Measurements from ENCODE around the gene RNASE11.
A peak's percentile ranks its signal among the peaks of the same experiment; 100 is the strongest.
"Not testable (repeated sequence)": the region's sequence is repeated elsewhere in the genome, so short reads cannot be mapped to it uniquely, and the experiment has no call there.

Gene RNASE11

DNA sequence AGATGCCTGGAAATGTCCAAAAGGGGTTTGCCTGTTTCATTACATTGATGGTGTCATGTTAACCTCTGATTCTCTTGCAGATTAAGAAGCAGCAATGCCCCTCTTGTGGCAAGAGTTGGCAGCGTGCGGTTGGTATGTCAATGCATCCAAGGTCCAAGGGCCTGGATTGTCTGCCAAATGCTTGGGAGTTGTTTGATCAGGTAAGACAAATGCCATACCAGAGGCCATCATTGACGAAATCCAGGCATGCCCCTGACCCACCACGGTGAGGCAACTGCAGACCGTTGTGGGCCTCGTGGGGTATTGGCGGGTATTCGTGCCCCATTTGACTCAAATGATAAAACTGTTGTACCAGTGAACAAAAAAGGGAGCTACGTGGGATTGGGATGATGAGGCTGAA is 14.8 kb upstream of the RNASE11 start:
- H4K8ac ChIP-seq (ENCODE audit: low read depth, low read length): no peak overlapping the region
- H3K4me3 ChIP-seq (ENCODE audit: low read depth, low read length): no peak overlapping the region

DNA sequence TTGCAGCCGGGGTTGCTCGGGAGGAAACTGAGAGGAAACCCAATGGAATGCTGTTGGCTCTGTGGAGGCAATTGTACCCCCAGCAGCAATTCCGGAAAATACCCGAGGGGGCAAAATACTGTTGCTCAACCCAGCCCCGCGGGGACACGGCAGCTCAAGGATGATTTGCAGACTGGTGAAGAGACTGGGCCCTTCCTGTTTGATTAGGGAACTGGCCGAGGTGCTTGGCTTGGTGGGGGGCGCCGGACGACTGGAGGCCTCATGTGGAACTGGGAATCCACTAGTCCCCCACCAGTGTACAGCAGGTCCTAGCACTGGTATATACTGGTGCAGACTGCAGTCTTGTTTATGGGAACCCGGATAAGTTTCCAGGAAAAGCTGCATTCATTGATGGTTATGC is 13.7 kb upstream of the RNASE11 start:
- H2BK5ac ChIP-seq (ENCODE audit: low read depth, low read length, poor library complexity): no peak overlapping the region
- no peak overlapping the region for H2AK5ac ChIP-seq (ENCODE audit: low read length)
- no peak overlapping the region for H3K9ac ChIP-seq (ENCODE audit: low read length)
- H3K79me1 ChIP-seq (ENCODE audit: low read length): no peaks in the 10 kb centered on the region
- no peaks in the 10 kb centered on the region for H3K79me2 ChIP-seq (ENCODE audit: control insufficient read depth, insufficient read depth, low read length, poor library complexity)
- no peak overlapping the region for H3K4ac ChIP-seq (ENCODE audit: low read depth, low read length)
- no peak overlapping the region for H3K4me2 ChIP-seq (ENCODE audit: low read length)
- DNase-seq: peak in 1 of 2 donors; percentile 63
- no peak overlapping the region for H2BK120ac ChIP-seq (ENCODE audit: insufficient read depth, low read length, poor library complexity)
- no peak overlapping the region for H3K27ac ChIP-seq (ENCODE audit: low read depth, low read length)
- H4K91ac ChIP-seq (ENCODE audit: low read depth, low read length): no peak overlapping the region
- H3K9me3 ChIP-seq (ENCODE audit: insufficient read depth, low read depth, low read length): peaks cover 2% of the 10 kb centered on the region
- H2AFZ ChIP-seq (ENCODE audit: insufficient read depth, low read length, poor library complexity): no peak overlapping the region
- no peaks in the 10 kb centered on the region for H3K4me1 ChIP-seq (ENCODE audit: control insufficient read depth in 1 of 2, insufficient read depth in 2 of 2, low read length in 2 of 2)
- no peak overlapping the region for H3K4me3 ChIP-seq (ENCODE audit: low read depth, low read length)
- H4K12ac ChIP-seq (ENCODE audit: low read depth, low read length): no peak overlapping the region
- no peak overlapping the region for H3K14ac ChIP-seq (ENCODE audit: low read length)
- H2BK12ac ChIP-seq (ENCODE audit: low read length): no peak overlapping the region
- WGBS (ENCODE audit: extremely low coverage, insufficient coverage, insufficient read length): no CpG with 5 or more reads among the region's 12 CpGs
- no peaks in the 10 kb centered on the region for H3K27me3 ChIP-seq (ENCODE audit: insufficient read depth, low read length)
- H4K8ac ChIP-seq (ENCODE audit: low read depth, low read length): no peak overlapping the region
- H3K18ac ChIP-seq (ENCODE audit: low read length): no peak overlapping the region
- H3K36me3 ChIP-seq (ENCODE audit: control insufficient read depth in 1 of 2, insufficient read depth in 2 of 2, low read length in 2 of 2): no peaks in the 10 kb centered on the region
- no peak overlapping the region for H3K23ac ChIP-seq (ENCODE audit: low read length)

More for the DNA sequence above, 14.8 kb upstream of the RNASE11 start:
- Histone ChIP-seq H4K12ac (ENCODE audit: low read depth, low read length) (no peak overlapping the region), H2AK5ac (ENCODE audit: low read length) (no peak overlapping the region), H3K27ac (ENCODE audit: low read depth, low read length) (no peak overlapping the region), H3K18ac (ENCODE audit: low read length) (no peak overlapping the region), H3K9me3 (ENCODE audit: insufficient read depth, low read depth, low read length) (peaks cover 2% of the 10 kb centered on the region), H3K14ac (ENCODE audit: low read length) (no peak overlapping the region), H2BK120ac (ENCODE audit: insufficient read depth, low read length, poor library complexity) (no peak overlapping the region), H3K9ac (ENCODE audit: low read length) (no peak overlapping the region), H2AFZ (ENCODE audit: insufficient read depth, low read length, poor library complexity) (no peak overlapping the region), H3K79me2 (ENCODE audit: control insufficient read depth, insufficient read depth, low read length, poor library complexity) (no peaks in the 10 kb centered on the region), H4K91ac (ENCODE audit: low read depth, low read length) (no peak overlapping the region), H3K36me3 (ENCODE audit: control insufficient read depth in 1 of 2, insufficient read depth in 2 of 2, low read length in 2 of 2) (no peaks in the 10 kb centered on the region), H3K4me1 (ENCODE audit: control insufficient read depth in 1 of 2, insufficient read depth in 2 of 2, low read length in 2 of 2) (no peaks in the 10 kb centered on the region), H3K23ac (ENCODE audit: low read length) (no peak overlapping the region), H2BK12ac (ENCODE audit: low read length) (no peak overlapping the region), H3K4ac (ENCODE audit: low read depth, low read length) (no peak overlapping the region), H3K4me2 (ENCODE audit: low read length) (no peak overlapping the region), H3K79me1 (ENCODE audit: low read length) (no peaks in the 10 kb centered on the region), H3K27me3 (ENCODE audit: insufficient read depth, low read length) (no peaks in the 10 kb centered on the region), H2BK5ac (ENCODE audit: low read depth, low read length, poor library complexity) (no peak overlapping the region)
- no CpG with 5 or more reads among the region's 9 CpGs for WGBS (ENCODE audit: extremely low coverage, insufficient coverage, insufficient read length)
- DNase-seq: no peak

DNA sequence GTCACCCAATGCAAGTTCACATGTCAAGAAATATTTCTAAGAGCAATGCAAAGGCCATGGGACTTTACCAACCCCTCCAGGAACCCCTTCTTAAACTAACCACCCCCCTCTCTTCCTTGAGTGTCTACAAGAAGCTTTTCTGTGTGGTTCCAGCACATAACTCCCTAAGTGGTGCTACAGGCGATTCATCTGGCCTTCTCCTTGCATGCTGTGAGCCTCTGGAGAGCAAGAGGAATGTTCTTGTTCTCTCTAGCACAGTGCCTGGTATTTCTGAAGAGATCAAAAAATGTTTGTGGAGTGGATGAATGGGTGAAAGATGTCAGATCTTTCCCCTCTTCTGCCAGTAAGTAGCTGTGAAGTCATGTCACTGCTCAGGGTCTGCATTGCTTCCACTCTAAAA is 9.3 kb upstream of the RNASE11 start:
- Histone ChIP-seq H2BK5ac (ENCODE audit: low read depth, low read length, poor library complexity) (no peak overlapping the region), H3K14ac (ENCODE audit: low read length) (no peak overlapping the region), H2BK120ac (ENCODE audit: insufficient read depth, low read length, poor library complexity) (no peak overlapping the region), H3K4me2 (ENCODE audit: low read length) (no peak overlapping the region), H3K79me2 (ENCODE audit: control insufficient read depth, insufficient read depth, low read length, poor library complexity) (no peaks in the 10 kb centered on the region), H3K27me3 (ENCODE audit: insufficient read depth, low read length) (no peaks in the 10 kb centered on the region), H3K18ac (ENCODE audit: low read length) (no peak overlapping the region), H3K23ac (ENCODE audit: low read length) (no peak overlapping the region), H3K4me1 (ENCODE audit: control insufficient read depth in 1 of 2, insufficient read depth in 2 of 2, low read length in 2 of 2) (no peaks in the 10 kb centered on the region), H3K9ac (ENCODE audit: low read length) (no peak overlapping the region), H3K27ac (ENCODE audit: low read depth, low read length) (no peak overlapping the region), H2AK5ac (ENCODE audit: low read length) (no peak overlapping the region), H3K36me3 (ENCODE audit: control insufficient read depth in 1 of 2, insufficient read depth in 2 of 2, low read length in 2 of 2) (no peaks in the 10 kb centered on the region), H2AFZ (ENCODE audit: insufficient read depth, low read length, poor library complexity) (no peak overlapping the region), H3K4ac (ENCODE audit: low read depth, low read length) (no peak overlapping the region), H4K12ac (ENCODE audit: low read depth, low read length) (no peak overlapping the region), H3K9me3 (ENCODE audit: insufficient read depth, low read depth, low read length) (no peaks in the 10 kb centered on the region), H4K91ac (ENCODE audit: low read depth, low read length) (no peak overlapping the region), H4K8ac (ENCODE audit: low read depth, low read length) (no peak overlapping the region), H3K4me3 (ENCODE audit: low read depth, low read length) (no peak overlapping the region), H3K79me1 (ENCODE audit: low read length) (no peaks in the 10 kb centered on the region), H2BK12ac (ENCODE audit: low read length) (no peak overlapping the region)
- no peak for DNase-seq
- WGBS (ENCODE audit: extremely low coverage, insufficient coverage, insufficient read length): no CpG with 5 or more reads among the region's 1 CpG

DNA sequence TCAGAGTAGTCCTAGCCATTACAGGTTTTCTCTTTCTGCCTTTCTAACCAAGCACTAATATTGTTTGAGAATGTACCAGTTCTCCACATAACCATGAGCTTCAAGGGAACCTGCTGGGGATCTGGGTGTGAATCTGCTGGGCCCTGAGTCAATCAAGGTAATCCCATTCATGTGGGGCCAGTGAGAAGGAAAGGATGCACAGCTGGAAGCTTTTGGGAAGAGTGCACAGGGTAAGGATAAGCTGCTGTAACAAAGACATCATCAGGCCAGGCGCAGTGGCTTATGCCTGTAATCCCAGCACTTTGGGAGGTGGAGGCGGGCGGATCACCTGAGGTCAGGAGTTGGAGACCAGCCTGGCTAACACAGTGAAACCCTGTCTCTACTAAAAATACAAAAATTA is 7.9 kb upstream of the RNASE11 start:
- not testable (repeated sequence) for H3K79me2 ChIP-seq (ENCODE audit: control insufficient read depth, insufficient read depth, low read length, poor library complexity); H3K9ac ChIP-seq (ENCODE audit: low read length); H3K27me3 ChIP-seq (ENCODE audit: insufficient read depth, low read length); H3K4me2 ChIP-seq (ENCODE audit: low read length); H3K4ac ChIP-seq (ENCODE audit: low read depth, low read length); H2AFZ ChIP-seq (ENCODE audit: insufficient read depth, low read length, poor library complexity); H2AK5ac ChIP-seq (ENCODE audit: low read length); H3K36me3 ChIP-seq (ENCODE audit: control insufficient read depth in 1 of 2, insufficient read depth in 2 of 2, low read length in 2 of 2); H3K4me3 ChIP-seq (ENCODE audit: low read depth, low read length); H2BK5ac ChIP-seq (ENCODE audit: low read depth, low read length, poor library complexity); H4K12ac ChIP-seq (ENCODE audit: low read depth, low read length); H4K8ac ChIP-seq (ENCODE audit: low read depth, low read length); H3K4me1 ChIP-seq (ENCODE audit: control insufficient read depth in 1 of 2, insufficient read depth in 2 of 2, low read length in 2 of 2); H3K9me3 ChIP-seq (ENCODE audit: insufficient read depth, low read depth, low read length); H3K27ac ChIP-seq (ENCODE audit: low read depth, low read length); H2BK120ac ChIP-seq (ENCODE audit: insufficient read depth, low read length, poor library complexity); H3K18ac ChIP-seq (ENCODE audit: low read length); H2BK12ac ChIP-seq (ENCODE audit: low read length); H4K91ac ChIP-seq (ENCODE audit: low read depth, low read length); H3K23ac ChIP-seq (ENCODE audit: low read length); H3K79me1 ChIP-seq (ENCODE audit: low read length); H3K14ac ChIP-seq (ENCODE audit: low read length); DNase-seq
- no CpG with 5 or more reads among the region's 3 CpGs for WGBS (ENCODE audit: extremely low coverage, insufficient coverage, insufficient read length)
